Suprapubic skin (tissue), 4 donors: ENCODE results near the gene FGD3.

ENCODE experiments used
- EP300 ChIP-seq: sonication (generic); formaldehyde crosslinking; IDR thresholded peaks from one replicate; pipeline ENCODE4 v1.6.1; 2017; ENCODE audit warnings: antibody characterized with exemption
- POLR2A ChIP-seq, 2 donors: fragments of 450-650 bp; IDR thresholded peaks; one replicate each; pipeline ENCODE4 v1.6.1; 2017; ENCODE audit warnings: antibody characterized with exemption in 2 of 2, mild to moderate bottlenecking in 2 of 2, moderate library complexity in 2 of 2
- POLR2AphosphoS5 ChIP-seq, 3 donors: sonication (generic); formaldehyde crosslinking; IDR thresholded peaks; one replicate each; pipeline ENCODE4 v1.6.1; 2017; ENCODE audit warnings: antibody characterized with exemption in 3 of 3
- TF ChIP-seq, protein P1 (sequence below), 2 donors: fragments of 200-600 bp in 1 of 2; fragments of 450-650 bp in 1 of 2; sonication (generic) in 1 of 2; IDR thresholded peaks; one replicate each; pipeline ENCODE4 v1.5.1; 2016 to 2019; ENCODE audit warnings: antibody characterized with exemption in 2 of 2, mild to moderate bottlenecking in 1 of 2, moderate library complexity in 1 of 2

DNA sequence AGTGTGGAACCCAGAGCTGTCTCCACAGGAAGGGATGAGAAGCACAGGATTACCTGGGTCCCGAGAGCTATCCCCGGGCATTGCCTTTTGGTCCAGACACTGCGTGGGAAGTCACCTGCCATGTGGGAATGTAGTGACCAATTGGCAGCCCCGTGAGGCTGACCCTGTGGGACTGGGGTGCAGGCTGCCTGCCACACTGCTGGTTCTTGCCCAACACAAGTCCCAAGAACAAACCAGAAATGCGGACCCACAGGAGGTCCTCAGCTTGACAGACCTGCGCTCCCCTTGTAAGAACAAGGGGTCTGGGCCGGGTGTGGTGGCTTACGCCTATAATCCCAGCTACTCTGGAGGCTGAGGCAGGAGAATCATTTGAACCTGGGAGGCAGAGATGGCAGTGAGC lies 2.4 kb upstream of the FGD3 start:
- TF ChIP-seq, protein P1, sequence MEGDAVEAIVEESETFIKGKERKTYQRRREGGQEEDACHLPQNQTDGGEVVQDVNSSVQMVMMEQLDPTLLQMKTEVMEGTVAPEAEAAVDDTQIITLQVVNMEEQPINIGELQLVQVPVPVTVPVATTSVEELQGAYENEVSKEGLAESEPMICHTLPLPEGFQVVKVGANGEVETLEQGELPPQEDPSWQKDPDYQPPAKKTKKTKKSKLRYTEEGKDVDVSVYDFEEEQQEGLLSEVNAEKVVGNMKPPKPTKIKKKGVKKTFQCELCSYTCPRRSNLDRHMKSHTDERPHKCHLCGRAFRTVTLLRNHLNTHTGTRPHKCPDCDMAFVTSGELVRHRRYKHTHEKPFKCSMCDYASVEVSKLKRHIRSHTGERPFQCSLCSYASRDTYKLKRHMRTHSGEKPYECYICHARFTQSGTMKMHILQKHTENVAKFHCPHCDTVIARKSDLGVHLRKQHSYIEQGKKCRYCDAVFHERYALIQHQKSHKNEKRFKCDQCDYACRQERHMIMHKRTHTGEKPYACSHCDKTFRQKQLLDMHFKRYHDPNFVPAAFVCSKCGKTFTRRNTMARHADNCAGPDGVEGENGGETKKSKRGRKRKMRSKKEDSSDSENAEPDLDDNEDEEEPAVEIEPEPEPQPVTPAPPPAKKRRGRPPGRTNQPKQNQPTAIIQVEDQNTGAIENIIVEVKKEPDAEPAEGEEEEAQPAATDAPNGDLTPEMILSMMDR (IDR thresholded peaks at IDR 0.05): no peak
- TF ChIP-seq POLR2A (IDR thresholded peaks at IDR 0.05) (no peak), POLR2AphosphoS5 (IDR thresholded peaks at IDR 0.05) (no peak), EP300 (no peak)
